GM19395 (cell line): ENCODE measurements around the gene PATL1.
A peak's percentile ranks its signal among the peaks of the same experiment; 100 is the strongest.

Source experiments
- ATAC-seq: cut with Tn5 transposase; IDR thresholded peaks from one replicate; pipeline ENCODE4 v1.9.1; 2021; ENCODE audit warnings: mild to moderate bottlenecking, moderate library complexity; ENCODE audit not compliant: unreplicated experiment

The PATL1 gene

DNA sequence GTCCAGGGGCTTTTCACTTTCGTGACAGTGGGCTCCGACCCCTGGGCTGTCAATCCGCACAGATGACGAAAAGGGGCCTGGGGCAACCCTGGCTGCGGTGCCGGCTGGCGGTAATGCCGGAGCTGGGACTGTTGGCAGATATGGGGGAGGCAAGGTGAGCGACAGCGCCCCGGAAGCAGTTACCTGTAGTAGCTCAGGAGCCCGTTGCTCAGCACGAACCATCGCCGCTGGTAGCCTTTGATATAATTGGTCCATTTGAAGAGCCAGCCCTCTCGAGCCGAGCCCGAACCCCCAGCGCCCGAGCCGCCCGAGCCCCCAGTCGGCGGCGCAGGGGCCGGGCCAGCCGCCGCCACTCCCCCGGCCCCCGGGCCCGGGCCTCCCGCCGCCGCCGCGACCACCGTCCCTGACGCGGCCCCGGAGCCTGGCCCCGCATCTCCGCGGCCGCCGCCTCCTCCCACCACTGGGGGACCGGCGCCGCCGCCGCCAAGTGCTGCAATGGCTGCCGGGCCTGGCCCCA, 53.7 kb downstream of the PATL1 start:
- ATAC-seq = peak; percentile 21

DNA sequence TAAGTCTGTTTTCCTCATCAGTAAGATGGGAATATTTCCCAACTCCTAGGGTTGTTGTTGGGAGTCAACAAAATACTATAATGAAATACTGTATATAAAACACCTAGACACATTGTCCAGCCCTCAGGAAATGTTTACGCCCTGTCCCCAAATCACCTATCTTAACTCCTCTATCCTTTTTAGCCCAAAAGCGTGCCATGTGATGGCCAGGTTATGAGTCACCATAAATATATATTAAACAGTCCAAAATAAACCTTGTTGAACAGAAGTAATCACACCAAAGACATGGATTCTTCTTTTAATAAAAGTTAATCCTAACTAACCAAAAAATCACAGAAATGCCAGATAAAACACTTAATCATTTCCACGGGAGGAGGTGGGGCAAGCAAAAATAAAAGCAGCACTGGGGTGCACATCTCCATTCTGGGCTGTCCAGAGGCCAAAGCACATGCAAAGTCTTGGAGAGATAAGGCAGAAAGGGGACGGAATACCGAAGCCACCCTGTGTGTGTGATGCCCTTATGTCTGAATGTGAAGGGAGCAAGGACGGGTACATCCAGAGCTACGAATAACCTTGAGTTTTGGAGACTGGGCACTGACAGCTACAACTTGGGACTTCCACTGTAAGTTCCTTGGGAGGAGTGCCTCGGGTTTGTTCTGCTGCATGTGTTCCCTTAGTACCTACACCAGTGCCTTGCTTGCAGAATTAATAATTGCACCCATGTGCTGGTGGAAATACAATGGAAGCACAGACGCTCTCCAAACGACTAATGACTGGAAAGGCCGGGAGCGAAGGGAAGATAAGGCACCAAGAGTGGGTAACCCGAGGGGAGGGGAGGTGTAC, 54.3 kb downstream of the PATL1 start:
- no peak for ATAC-seq

DNA sequence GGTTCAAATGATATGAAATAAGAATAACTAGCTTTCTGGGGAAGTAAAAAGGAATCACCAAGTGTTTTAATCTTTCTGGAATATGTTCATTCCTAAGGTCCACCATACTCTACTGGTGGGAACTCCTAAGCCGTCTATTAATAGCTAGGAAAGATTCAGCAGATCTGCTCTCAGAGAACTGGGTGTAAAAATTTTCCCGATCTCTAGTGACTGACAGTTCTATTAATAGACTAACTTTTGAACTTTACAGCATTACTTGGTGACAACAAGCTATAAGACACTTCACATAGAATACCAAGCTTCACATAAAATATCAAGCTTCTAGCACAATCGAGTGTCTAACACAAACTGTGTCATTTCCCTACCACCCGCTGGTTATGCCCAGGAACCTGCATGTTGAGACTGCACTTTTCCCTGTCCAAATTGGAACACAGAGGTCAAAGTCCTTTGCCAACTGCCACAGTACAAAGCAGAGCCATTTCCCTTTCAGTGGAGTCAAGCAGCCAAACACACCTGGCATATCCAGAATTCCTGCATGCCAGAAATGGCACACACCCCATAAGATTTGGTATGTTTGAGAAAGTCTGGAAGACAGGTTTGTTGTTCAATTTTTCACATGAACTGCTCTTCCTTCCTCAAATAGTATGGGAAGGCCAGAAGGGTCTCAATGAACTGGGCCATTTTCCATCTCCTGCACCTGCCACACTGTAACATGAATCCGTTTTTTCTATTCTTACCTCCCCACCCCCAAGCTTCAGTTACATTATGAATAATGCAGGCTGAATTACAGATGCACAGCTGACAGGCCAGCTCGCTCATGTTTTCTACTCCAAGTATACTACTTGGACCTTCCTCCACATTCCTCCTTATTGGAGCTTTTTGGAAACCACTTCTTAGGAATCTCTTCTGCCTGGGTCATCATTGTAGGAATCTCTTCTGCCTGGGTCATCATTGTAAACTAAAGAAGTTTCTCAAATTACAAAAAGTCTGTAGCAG, 57.0 kb downstream of the PATL1 start:
- ATAC-seq = no peak

DNA sequence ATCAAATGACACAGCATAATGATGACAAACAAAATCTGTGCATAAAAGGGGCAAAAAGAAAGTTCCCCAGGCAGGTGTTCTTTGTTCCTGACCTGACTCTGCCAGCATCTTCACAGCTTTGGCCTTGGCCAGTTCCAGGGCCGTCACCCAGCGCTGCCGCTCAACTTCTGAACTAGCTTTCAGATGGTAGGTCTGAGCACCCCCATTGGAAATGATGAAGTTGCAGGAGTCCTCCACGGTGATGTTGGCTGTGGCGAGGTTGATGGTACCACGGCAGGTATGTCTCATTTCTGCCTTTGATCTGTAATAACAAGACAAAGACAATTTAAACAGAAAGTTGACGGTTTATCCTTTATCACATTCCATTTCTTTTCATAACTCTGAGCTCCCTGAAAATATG, 58.5 kb downstream of the PATL1 start:
- ATAC-seq = no peak

DNA sequence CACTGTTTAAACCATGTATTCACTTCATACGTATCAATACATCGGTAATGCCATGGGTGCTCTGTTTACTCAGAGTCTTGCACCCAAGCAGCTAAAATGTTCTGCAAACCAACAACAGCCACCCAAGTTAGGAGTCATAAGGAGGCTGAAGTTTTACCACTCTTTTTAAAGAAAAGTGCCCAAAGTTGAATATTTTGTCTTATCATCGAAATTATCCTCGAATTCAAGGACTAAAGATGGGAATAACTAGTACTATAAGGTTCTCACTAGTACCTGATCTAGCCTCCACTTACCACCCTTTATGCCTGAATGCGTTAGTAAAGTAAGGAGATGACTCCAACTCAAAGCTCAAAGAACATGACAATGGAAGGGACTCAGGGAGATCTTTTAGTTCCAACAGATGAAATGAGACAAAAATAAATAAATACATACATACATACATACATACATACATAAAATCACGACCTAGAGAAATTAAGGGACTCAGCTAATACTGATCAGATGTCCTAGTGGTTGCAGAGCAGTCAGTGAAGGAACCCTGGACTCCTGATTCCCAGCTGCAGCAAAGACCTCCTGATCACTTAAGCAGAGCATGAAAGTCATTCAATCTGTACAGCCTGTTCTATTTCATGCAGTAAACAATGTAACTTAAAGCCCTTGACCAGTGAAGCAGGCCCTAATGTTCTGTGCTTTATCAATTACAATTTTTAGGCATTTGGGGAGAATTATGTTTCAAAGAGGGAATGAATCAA, 61.0 kb downstream of the PATL1 start:
- ATAC-seq = no peak

DNA sequence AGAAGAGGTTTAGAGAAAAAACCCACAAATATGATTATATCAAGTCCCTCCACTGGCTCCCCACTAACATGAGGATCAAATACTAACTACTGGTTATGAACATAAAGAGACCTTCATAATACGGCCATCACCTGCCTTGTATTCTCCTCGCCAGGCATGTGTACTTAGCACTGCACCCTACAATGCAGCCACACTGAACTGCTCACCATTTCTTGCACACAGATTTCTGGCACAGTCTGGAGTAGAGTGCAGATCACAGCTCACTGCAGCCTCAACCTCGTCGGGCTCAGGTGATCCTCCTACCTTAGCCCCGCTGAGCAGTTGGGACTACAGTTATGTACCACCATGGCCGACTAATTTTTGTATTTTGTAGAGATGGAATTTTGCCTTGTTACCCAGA, 66.4 kb downstream of the PATL1 start:
- no peak for ATAC-seq

DNA sequence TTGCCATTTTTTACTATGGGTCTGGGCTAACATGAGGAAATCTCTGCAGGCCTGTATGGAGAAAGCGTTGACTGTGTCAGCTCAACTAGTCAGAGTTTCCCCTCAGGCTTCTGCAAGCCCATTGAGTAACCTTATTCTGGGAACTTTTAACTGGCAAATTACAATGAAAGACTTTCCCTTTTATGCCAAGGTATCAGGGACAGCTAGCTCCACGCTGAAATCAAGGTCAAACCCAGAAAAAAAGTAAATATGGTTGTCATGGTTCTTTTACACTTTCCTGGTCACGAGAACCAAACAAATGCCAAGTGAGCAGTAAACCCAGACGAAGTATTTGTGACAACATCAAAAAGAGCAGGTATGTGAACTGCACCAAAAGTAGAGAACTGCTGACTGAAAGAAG, 67.0 kb downstream of the PATL1 start:
- ATAC-seq = no peak

DNA sequence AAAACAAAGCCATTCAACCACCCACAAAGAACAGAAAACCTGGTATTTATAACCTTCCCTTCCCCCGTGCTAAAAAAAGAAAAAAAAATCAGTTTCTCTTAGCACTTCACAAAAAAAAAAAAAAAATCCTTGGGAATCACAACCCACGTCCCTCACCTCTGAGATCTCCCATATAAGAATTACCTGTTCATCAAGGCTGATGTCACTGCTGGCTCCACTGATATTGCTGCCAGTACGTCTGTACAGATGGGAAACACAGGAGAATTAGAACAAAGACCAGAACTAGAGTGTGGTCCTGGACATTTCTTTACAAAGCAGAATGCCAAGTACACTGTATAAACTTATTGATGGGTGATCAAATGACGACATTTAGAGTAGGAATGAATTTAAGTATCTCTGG, 68.2 kb downstream of the PATL1 start:
- ATAC-seq = no peak

DNA sequence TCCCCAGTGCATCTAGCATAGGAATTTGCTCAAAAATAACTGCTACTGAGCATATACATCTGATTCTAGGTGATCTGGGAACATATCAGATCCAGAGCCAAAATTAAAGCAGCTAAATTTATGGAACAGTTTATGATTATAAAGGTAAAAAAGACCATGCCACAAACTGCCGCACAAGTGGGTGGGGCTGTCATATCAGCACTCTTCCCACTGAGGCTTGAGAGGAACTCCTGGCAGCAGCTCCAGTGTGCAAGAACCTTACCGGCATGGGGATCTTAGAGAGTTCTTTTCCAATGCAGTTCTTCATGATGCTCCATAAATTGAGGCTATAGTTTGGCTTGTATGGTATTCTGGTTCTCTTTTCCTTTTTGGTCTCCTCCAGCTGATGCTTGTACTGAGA, 68.6 kb downstream of the PATL1 start:
- ATAC-seq = no peak

DNA sequence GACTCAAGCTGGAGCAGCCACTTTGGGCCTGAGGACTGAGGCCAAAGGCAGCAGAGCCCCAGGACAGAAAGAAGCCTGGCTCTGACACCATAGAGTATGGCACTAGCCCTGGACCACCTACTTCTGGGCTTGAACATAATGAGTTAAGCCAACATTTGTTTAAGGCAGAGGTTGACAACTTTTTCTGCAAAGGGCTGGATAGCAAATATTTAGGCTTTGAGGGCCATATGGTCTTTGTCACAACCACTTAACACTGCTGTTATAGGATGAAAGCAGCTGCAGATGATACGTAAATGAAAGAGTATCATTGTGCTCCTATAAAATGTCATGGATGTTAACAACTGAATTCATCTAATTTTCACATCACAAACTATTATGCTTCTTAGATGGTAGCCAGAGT, 69.9 kb downstream of the PATL1 start:
- no peak for ATAC-seq
